HG03378 (cell line): Measurements from ENCODE around the gene BMP8A.
"Not testable (repeated sequence)": the region's sequence is repeated elsewhere in the genome, so short reads cannot be mapped to it uniquely, and the experiment has no call there.

Source experiments
- ATAC-seq: cut with Tn5 transposase; IDR thresholded peaks from one replicate; pipeline ENCODE4 v1.9.1; 2021; ENCODE audit warnings: mild to moderate bottlenecking, moderate library complexity; ENCODE audit not compliant: unreplicated experiment

BMP8A gene

DNA sequence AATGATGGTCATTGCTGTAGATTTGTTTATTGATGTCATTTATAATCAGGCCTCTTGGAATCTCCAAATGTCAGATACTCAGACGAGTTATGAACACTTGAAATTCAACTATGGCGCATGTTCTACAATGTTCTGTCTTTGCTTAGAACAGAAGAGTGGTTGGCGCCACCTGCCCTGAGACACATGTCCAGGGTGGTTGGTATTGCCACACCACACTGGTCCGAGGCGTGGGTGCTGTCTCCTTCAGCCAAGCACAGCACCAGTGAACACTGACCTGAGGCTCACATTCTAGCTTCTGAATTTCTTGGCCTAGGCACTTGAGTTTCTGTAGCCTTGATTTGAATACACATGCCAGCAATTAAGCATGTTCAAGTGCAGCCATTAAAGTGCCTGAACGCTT is 10.1 kb upstream of the BMP8A start:
- no peak for ATAC-seq

- no peak for ATAC-seq
Observed at GRCh38 chr1:39483276-39483675, 8.2 kb upstream of the BMP8A start.

DNA sequence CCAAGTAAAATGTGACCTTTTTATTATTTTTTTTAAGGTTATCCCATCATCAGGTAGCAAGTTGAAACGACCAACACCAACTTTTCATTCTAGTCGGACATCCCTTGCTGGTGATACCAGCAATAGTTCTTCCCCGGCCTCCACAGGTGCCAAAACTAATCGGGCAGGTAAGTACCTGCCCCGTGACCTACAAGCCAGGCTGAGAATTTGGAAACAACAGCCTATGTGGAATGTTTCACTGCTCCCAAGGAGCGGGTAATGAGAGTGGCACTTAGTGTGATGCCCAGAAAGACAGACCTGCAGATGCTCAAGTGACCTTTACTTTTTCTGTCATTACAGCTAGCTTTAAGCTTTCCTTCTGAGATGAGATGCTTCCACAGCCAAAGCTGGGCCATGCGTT is 6.9 kb upstream of the BMP8A start:
- ATAC-seq: no peak

GRCh38 chr1:39485046-39485803 is 6.2 kb upstream of the BMP8A start:
- no peak for ATAC-seq

DNA sequence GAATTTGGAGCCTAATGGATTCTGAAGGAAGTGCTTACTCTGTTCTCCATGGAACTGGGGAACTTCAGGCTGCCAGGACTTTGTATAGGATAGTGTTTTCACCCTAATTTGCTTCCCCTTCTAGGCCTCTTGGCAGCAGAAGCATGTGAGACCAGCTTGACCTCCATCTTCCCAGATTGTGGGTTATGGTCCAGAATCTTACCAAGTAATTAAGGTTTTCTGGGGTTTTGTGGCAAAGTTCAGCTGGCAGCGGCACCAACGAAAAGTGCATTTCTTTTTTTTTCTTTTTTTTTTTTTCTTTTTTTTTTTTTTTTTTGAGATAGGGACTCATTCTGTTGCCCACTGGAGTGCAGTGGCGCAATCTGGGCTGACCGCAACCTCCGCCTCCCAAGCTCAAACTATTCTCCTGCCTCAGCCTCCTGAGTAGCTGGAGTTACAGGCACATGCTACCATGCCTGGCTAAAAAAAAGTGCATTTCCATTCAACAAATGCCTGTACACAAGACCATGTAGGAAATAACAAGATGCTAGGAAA is 3.4 kb upstream of the BMP8A start:
- no peak for ATAC-seq

GRCh38 chr1:39488793-39489566 is 2.5 kb upstream of the BMP8A start:
- ATAC-seq: no peak

GRCh38 chr1:39489567-39490239 is 1.7 kb upstream of the BMP8A start:
- ATAC-seq: no peak

DNA sequence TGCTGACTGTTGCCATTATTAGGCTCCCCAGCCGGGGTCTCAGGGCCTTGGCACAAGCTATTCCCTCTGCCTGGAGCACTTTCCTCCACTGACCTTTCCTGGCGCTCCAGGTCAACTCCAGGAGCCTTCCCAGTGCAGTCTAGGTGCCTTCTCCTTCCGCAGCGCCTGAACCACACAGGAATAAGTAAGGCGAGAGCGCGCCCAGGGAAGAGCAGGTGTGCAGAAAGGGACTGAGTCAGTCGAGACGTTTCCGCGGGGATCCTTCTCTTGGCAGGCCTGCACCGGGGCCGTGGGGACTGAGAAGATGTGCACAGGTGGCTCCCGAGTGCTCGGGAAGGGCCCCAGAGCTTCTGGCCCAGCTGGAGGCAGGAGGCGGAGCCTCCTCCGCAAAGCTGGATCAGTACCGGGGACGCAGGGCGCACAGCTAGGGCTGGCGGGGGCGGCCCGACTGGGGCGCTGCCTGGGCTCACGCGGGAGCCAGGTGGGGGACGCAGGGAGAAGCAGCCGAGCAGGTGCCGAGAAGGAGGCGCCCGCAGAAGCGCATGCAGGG is 765 bp upstream of the BMP8A start:
- ATAC-seq: no peak

DNA sequence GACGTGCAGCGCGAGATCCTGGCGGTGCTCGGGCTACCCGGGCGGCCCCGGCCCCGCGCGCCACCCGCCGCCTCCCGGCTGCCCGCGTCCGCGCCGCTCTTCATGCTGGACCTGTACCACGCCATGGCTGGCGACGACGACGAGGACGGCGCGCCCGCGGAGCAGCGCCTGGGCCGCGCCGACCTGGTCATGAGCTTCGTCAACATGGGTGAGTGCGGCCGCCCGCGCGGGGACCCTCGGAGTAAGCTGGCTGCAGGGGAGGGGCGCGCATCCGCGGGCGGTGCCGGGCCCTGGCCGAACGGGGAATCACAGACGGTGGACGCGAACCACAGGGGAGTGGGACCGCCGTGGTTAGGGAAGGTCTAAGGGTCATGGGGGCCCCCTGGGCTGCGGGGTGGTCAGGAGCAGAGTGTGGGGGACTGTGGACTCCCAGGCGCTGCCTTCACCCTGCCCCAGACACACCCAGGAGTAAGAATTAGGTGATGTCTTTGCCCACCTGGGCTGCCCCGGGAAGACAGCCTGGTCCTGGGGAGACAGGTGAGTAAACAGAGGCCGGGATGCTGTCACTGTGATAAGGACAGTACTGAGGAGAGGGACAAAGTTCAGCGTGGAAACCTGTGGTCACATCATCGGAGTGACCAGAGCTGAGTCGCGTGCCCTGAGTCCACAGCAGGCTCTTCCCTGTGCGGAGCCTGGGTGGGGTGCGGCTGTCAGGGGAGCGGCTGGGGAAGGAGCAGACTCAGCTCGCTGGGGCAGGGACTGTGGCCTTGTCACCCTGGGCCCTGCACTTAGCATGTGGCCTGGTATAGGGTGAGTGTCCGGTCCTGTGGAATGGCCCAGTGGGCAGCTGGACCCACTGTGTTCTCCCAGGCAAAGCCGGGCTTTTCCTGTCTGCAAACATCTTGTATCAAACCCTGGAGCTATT is 944 bp downstream of the BMP8A start:
- ATAC-seq: not testable (repeated sequence)

DNA sequence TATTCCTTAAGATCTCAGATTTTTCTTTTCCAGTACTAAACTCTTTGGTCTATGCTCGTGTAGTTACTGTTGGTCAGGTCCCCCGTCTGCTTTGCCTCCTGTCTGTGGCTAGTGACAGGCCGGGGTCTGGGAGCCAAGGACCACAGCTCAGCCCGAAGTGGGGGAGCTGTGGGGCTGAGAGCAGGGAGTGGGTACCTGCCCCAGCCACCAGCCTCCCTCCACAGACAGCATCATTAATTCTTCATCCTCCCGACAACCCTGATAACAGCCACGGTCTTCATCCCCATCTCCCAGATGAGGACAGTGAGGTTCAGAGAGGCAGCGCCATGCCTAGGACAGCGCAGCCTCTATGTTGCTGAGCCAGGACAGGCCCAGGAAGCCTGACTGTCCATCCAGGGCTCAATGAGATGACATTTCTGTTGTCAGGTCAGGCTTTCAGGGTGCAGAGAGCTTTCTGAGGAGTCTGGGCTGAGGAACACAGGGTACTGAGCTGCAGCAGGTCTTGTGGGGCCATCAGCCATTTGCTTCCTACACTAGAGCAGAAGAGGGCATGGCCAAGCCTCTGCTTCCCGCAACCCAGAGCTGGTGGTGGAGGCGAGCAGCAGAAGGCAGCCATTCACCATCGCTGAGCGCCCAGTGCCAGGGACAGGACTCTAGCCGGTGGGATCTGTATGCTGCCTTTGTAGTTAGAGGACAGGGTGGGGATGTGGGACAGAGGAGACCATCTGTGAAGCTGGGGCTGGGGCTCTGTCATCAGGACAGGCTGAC is 1.8 kb downstream of the BMP8A start:
- ATAC-seq: not testable (repeated sequence)

- no peak for ATAC-seq
Observed at GRCh38 chr1:39494671-39495410, 3.4 kb downstream of the BMP8A start.

DNA sequence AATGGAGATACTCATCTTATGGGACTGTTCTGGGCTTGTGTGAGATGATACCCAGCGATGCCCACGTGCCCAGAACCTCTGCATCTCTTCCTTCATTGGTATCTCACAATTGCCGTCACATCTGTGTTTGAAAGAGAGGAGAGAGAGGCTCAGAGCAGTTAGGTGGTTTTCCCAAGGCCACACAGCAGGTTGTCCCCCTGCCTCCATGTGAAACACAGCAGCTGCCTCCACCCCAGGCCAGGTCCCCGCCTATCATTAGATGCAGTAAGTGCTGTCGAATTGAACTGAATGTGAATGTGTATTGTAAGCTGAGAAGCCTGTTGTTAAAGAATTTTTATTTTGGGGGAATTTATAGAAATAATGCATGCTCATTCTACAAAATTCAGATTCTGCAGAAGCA is 5.1 kb downstream of the BMP8A start:
- not testable (repeated sequence) for ATAC-seq

- no peak for ATAC-seq
Observed at GRCh38 chr1:39497585-39497984, 6.1 kb downstream of the BMP8A start.

- ATAC-seq: not testable (repeated sequence)
Observed at GRCh38 chr1:39498096-39498710, 6.8 kb downstream of the BMP8A start.

- not testable (repeated sequence) for ATAC-seq
Observed at GRCh38 chr1:39498821-39499220, 7.4 kb downstream of the BMP8A start.

- no peak for ATAC-seq
Observed at GRCh38 chr1:39499668-39500067, 8.2 kb downstream of the BMP8A start.

GRCh38 chr1:39500862-39501389 is 9.5 kb downstream of the BMP8A start:
- ATAC-seq: no peak

- ATAC-seq: no peak
Observed at GRCh38 chr1:39501666-39502065, 10.2 kb downstream of the BMP8A start.
